HEK293 (cell line): ENCODE measurements around the gene DLK2.
A peak's percentile ranks its signal among the peaks of the same experiment; 100 is the strongest.

Experiments
- GLIS2 ChIP-seq: fragments of 450-650 bp; formaldehyde crosslinking; IDR thresholded peaks from 2 replicates; pipeline ENCODE4 v1.5.1; 2016; ENCODE audit warnings: missing biosample characterization, missing genetic modification characterization
- KLF7 ChIP-seq: fragments of 450-650 bp; formaldehyde crosslinking; IDR thresholded peaks from 2 replicates; pipeline ENCODE4 v1.5.1; 2016; ENCODE audit warnings: missing biosample characterization, missing genetic modification characterization, borderline replicate concordance
- ZBTB21 ChIP-seq: fragments of 450-650 bp; formaldehyde crosslinking; IDR thresholded peaks from 2 replicates; pipeline ENCODE4 v1.5.1; 2017; ENCODE audit warnings: missing biosample characterization, missing genetic modification characterization
- ZBTB7A ChIP-seq: fragments of 450-650 bp; formaldehyde crosslinking; IDR thresholded peaks from 2 replicates; pipeline ENCODE4 v1.5.1; 2016; ENCODE audit warnings: low read depth, missing biosample characterization, missing genetic modification characterization
- ZFP3 ChIP-seq: fragments of 450-650 bp; formaldehyde crosslinking; IDR thresholded peaks from 2 replicates; pipeline ENCODE4 v1.5.1; 2016; ENCODE audit warnings: low read depth, missing biosample characterization, missing genetic modification characterization
- ZNF10 ChIP-seq: fragments of 450-650 bp; formaldehyde crosslinking; IDR thresholded peaks from 2 replicates; pipeline ENCODE4 v1.5.1; 2017; ENCODE audit warnings: missing biosample characterization, missing genetic modification characterization
- ZNF112 ChIP-seq: fragments of 450-650 bp; formaldehyde crosslinking; IDR thresholded peaks from 2 replicates; pipeline ENCODE4 v1.5.0; 2017; ENCODE audit warnings: missing biosample characterization, missing genetic modification characterization
- ZNF521 ChIP-seq: fragments of 450-650 bp; formaldehyde crosslinking; IDR thresholded peaks from 2 replicates; pipeline ENCODE4 v1.5.1; 2017; ENCODE audit warnings: missing biosample characterization, mild to moderate bottlenecking, missing genetic modification characterization
- ZNF548 ChIP-seq: fragments of 450-650 bp; formaldehyde crosslinking; IDR thresholded peaks from 2 replicates; pipeline ENCODE4 v1.5.1; 2016; ENCODE audit warnings: missing biosample characterization, missing genetic modification characterization
- ZNF629 ChIP-seq: fragments of 450-650 bp; formaldehyde crosslinking; IDR thresholded peaks from 2 replicates; pipeline ENCODE4 v1.5.1; 2017; ENCODE audit warnings: missing biosample characterization, missing genetic modification characterization
- ZNF664 ChIP-seq: fragments of 450-650 bp; formaldehyde crosslinking; IDR thresholded peaks from 2 replicates; pipeline ENCODE4 v1.5.1; 2016; ENCODE audit warnings: missing biosample characterization, missing genetic modification characterization
- ZNF707 ChIP-seq: fragments of 450-650 bp; formaldehyde crosslinking; IDR thresholded peaks from 2 replicates; pipeline ENCODE4 v1.5.1; 2016; ENCODE audit warnings: missing biosample characterization, missing genetic modification characterization
- ZNF76 ChIP-seq: fragments of 450-650 bp; formaldehyde crosslinking; IDR thresholded peaks from 2 replicates; pipeline ENCODE4; 2016; ENCODE audit warnings: low read depth, missing biosample characterization, missing genetic modification characterization, borderline replicate concordance
- ZXDB ChIP-seq: fragments of 450-650 bp; formaldehyde crosslinking; IDR thresholded peaks from 2 replicates; pipeline ENCODE4 v1.5.1; 2016; ENCODE audit warnings: missing biosample characterization, missing genetic modification characterization
- TF ChIP-seq, protein P1 (sequence below): sonication (generic); formaldehyde crosslinking; IDR thresholded peaks from 2 replicates; pipeline ENCODE4 v1.8.1; 2022; ENCODE audit warnings: mild to moderate bottlenecking, moderate library complexity, missing genetic modification reagents
- TF ChIP-seq, protein P2 (sequence below): fragments of 450-650 bp; formaldehyde crosslinking; IDR thresholded peaks from 2 replicates; pipeline ENCODE4 v1.5.1; 2017; ENCODE audit warnings: missing biosample characterization, missing genetic modification characterization
- TF ChIP-seq, protein P3 (sequence below): fragments of 450-650 bp; formaldehyde crosslinking; conservative IDR thresholded peaks from 2 replicates; pipeline ENCODE4 v1.5.1; 2016; ENCODE audit warnings: low read depth, missing biosample characterization, missing genetic modification characterization
- TF ChIP-seq, protein P4 (sequence below): fragments of 450-650 bp; formaldehyde crosslinking; IDR thresholded peaks from 2 replicates; pipeline ENCODE4 v1.5.1; 2016; ENCODE audit warnings: missing biosample characterization, missing genetic modification characterization
- TF ChIP-seq, protein P5 (sequence below): fragments of 450-650 bp; formaldehyde crosslinking; IDR thresholded peaks from 2 replicates; pipeline ENCODE4 v1.5.1; 2016; ENCODE audit warnings: missing biosample characterization, missing genetic modification characterization
- TF ChIP-seq, protein P6 (sequence below): fragments of 450-650 bp; formaldehyde crosslinking; IDR thresholded peaks from 2 replicates; pipeline ENCODE4 v1.5.1; 2016; ENCODE audit warnings: missing biosample characterization, missing genetic modification characterization
- TF ChIP-seq, protein P7 (sequence below): fragments of 450-650 bp; formaldehyde crosslinking; IDR thresholded peaks from 2 replicates; pipeline ENCODE4 v1.5.1; 2016; ENCODE audit warnings: missing biosample characterization, missing genetic modification characterization, low read depth
- TF ChIP-seq, protein P8 (sequence below): fragments of 450-650 bp; formaldehyde crosslinking; IDR thresholded peaks from 2 replicates; pipeline ENCODE4 v1.5.1; 2017; ENCODE audit warnings: missing biosample characterization, missing genetic modification characterization

The DLK2 gene

DNA sequence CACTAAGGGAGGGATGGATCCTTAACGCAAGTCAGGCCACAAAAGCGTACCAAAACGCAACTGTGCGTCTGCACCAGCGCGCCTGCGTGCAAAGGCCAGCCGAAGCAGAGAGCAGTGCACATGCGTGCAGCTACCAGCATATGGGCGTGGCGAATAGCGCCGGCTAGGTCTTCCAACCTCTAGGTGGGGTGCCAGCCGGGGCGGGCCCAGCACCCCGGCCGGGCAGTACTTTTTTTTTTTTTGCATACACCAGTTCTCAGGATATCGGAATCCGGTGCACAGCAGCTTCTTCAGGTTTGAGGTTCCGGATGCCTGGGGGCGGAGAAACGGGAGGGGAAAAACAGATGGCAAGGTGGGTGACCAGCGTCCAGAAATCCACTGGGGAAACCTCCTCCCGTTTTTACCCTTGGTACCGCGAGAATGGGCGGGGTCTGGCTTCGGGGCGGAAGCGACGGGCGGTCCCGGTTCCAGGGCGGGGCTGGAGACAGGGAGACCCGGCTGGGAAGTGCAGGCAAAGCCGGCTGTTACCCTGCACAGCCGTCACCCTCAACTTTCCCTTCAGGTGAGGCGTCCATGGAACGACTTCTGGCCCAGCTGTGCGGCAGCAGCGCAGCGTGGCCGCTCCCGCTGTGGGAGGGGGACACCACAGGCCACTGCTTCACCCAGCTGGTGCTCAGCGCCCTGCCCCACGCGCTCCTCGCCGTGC lies 27.8 kb downstream of the DLK2 start, which contains the start of gene ABCC10 (continued):
- no peak for TF ChIP-seq ZNF548 (tag by site-specific recombination)
- TF ChIP-seq, protein P1, sequence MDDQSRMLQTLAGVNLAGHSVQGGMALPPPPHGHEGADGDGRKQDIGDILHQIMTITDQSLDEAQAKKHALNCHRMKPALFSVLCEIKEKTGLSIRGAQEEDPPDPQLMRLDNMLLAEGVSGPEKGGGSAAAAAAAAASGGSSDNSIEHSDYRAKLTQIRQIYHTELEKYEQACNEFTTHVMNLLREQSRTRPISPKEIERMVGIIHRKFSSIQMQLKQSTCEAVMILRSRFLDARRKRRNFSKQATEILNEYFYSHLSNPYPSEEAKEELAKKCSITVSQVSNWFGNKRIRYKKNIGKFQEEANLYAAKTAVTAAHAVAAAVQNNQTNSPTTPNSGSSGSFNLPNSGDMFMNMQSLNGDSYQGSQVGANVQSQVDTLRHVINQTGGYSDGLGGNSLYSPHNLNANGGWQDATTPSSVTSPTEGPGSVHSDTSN (CRISPR knock-in tag): peak; percentile 59; the same call in 1 of the 2 replicates
- peak; percentile 40; the same call in 1 of the 2 replicates for TF ChIP-seq ZNF10 (tag by site-specific recombination)
- no peak for TF ChIP-seq ZNF521 (tag by site-specific recombination)
- TF ChIP-seq, protein P2, sequence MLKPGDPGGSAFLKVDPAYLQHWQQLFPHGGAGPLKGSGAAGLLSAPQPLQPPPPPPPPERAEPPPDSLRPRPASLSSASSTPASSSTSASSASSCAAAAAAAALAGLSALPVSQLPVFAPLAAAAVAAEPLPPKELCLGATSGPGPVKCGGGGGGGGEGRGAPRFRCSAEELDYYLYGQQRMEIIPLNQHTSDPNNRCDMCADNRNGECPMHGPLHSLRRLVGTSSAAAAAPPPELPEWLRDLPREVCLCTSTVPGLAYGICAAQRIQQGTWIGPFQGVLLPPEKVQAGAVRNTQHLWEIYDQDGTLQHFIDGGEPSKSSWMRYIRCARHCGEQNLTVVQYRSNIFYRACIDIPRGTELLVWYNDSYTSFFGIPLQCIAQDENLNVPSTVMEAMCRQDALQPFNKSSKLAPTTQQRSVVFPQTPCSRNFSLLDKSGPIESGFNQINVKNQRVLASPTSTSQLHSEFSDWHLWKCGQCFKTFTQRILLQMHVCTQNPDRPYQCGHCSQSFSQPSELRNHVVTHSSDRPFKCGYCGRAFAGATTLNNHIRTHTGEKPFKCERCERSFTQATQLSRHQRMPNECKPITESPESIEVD (tag by site-specific recombination): no peak
- peak; percentile 94; the same call in 1 of the 2 replicates for TF ChIP-seq KLF7
- TF ChIP-seq, protein P3, sequence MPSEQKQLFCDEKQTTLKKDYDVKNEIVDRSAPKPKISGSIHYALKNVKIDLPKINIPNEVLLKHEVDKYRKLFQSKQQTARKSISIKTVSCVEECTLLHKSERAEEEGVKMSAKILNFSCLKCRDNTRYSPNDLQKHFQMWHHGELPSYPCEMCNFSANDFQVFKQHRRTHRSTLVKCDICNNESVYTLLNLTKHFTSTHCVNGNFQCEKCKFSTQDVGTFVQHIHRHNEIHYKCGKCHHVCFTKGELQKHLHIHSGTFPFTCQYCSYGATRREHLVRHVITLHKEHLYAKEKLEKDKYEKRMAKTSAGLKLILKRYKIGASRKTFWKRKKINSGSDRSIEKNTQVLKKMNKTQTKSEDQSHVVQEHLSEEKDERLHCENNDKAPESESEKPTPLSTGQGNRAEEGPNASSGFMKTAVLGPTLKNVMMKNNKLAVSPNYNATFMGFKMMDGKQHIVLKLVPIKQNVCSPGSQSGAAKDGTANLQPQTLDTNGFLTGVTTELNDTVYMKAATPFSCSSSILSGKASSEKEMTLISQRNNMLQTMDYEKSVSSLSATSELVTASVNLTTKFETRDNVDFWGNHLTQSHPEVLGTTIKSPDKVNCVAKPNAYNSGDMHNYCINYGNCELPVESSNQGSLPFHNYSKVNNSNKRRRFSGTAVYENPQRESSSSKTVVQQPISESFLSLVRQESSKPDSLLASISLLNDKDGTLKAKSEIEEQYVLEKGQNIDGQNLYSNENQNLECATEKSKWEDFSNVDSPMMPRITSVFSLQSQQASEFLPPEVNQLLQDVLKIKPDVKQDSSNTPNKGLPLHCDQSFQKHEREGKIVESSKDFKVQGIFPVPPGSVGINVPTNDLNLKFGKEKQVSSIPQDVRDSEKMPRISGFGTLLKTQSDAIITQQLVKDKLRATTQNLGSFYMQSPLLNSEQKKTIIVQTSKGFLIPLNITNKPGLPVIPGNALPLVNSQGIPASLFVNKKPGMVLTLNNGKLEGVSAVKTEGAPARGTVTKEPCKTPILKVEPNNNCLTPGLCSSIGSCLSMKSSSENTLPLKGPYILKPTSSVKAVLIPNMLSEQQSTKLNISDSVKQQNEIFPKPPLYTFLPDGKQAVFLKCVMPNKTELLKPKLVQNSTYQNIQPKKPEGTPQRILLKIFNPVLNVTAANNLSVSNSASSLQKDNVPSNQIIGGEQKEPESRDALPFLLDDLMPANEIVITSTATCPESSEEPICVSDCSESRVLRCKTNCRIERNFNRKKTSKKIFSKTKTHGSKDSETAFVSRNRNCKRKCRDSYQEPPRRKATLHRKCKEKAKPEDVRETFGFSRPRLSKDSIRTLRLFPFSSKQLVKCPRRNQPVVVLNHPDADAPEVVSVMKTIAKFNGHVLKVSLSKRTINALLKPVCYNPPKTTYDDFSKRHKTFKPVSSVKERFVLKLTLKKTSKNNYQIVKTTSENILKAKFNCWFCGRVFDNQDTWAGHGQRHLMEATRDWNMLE (tag by site-specific recombination): peak; percentile 27; the same call in 1 of the 2 replicates
- no peak for TF ChIP-seq ZNF707 (tag by site-specific recombination)
- peak; percentile 59 for TF ChIP-seq ZXDB
- TF ChIP-seq GLIS2: peak; percentile 87
- TF ChIP-seq, protein P4, sequence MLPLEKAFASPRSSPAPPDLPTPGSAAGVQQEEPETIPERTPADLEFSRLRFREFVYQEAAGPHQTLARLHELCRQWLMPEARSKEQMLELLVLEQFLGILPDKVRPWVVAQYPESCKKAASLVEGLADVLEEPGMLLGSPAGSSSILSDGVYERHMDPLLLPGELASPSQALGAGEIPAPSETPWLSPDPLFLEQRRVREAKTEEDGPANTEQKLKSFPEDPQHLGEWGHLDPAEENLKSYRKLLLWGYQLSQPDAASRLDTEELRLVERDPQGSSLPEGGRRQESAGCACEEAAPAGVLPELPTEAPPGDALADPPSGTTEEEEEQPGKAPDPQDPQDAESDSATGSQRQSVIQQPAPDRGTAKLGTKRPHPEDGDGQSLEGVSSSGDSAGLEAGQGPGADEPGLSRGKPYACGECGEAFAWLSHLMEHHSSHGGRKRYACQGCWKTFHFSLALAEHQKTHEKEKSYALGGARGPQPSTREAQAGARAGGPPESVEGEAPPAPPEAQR: no peak
- no peak for TF ChIP-seq ZNF664 (tag by site-specific recombination)
- TF ChIP-seq, protein P5, sequence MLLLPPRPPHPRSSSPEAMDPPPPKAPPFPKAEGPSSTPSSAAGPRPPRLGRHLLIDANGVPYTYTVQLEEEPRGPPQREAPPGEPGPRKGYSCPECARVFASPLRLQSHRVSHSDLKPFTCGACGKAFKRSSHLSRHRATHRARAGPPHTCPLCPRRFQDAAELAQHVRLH (tag by site-specific recombination): peak; percentile 83
- TF ChIP-seq, protein P6, sequence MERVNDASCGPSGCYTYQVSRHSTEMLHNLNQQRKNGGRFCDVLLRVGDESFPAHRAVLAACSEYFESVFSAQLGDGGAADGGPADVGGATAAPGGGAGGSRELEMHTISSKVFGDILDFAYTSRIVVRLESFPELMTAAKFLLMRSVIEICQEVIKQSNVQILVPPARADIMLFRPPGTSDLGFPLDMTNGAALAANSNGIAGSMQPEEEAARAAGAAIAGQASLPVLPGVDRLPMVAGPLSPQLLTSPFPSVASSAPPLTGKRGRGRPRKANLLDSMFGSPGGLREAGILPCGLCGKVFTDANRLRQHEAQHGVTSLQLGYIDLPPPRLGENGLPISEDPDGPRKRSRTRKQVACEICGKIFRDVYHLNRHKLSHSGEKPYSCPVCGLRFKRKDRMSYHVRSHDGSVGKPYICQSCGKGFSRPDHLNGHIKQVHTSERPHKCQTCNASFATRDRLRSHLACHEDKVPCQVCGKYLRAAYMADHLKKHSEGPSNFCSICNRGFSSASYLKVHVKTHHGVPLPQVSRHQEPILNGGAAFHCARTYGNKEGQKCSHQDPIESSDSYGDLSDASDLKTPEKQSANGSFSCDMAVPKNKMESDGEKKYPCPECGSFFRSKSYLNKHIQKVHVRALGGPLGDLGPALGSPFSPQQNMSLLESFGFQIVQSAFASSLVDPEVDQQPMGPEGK (tag by site-specific recombination): peak; percentile 82
- TF ChIP-seq ZBTB21 (tag by site-specific recombination): no peak; the same call in 1 of the 2 replicates
- no peak; the same call in none of the 2 replicates for TF ChIP-seq ZBTB7A
- TF ChIP-seq ZNF629 (tag by site-specific recombination): peak; percentile 71; the same call in 1 of the 2 replicates
- TF ChIP-seq, protein P7, sequence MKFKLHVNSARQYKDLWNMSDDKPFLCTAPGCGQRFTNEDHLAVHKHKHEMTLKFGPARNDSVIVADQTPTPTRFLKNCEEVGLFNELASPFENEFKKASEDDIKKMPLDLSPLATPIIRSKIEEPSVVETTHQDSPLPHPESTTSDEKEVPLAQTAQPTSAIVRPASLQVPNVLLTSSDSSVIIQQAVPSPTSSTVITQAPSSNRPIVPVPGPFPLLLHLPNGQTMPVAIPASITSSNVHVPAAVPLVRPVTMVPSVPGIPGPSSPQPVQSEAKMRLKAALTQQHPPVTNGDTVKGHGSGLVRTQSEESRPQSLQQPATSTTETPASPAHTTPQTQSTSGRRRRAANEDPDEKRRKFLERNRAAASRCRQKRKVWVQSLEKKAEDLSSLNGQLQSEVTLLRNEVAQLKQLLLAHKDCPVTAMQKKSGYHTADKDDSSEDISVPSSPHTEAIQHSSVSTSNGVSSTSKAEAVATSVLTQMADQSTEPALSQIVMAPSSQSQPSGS: no peak
- TF ChIP-seq ZNF112 (tag by site-specific recombination): no peak
- no peak for TF ChIP-seq ZFP3 (tag by site-specific recombination)
- peak; percentile 54; the same call in 1 of the 2 replicates for TF ChIP-seq ZNF76 (tag by site-specific recombination)
- TF ChIP-seq, protein P8, sequence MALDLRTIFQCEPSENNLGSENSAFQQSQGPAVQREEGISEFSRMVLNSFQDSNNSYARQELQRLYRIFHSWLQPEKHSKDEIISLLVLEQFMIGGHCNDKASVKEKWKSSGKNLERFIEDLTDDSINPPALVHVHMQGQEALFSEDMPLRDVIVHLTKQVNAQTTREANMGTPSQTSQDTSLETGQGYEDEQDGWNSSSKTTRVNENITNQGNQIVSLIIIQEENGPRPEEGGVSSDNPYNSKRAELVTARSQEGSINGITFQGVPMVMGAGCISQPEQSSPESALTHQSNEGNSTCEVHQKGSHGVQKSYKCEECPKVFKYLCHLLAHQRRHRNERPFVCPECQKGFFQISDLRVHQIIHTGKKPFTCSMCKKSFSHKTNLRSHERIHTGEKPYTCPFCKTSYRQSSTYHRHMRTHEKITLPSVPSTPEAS: peak; percentile 50; the same call in 1 of the 2 replicates
